Psoas muscle (tissue), 8 donors: ENCODE measurements around the gene IRF8. TPM values are rescaled to one million over a fixed set of nuclear protein-coding genes. Genes with fewer than 3 reads are reported as not detected.

ENCODE experiments used
- ATAC-seq, 4 donors: fragments of 200-7000 bp; cut with Tn5 transposase; one replicate each; pipeline ENCODE4 v1.9.1; 2020; ENCODE audit warnings: moderate library complexity in 3 of 4, mild to moderate bottlenecking in 2 of 4
- DNase-seq, 2 donors: peaks; one replicate each; pipeline ENCODE4 v3.0.0-alpha.2; 2020
- H3K27ac ChIP-seq: fragments of 200-600 bp; one replicate; pipeline ENCODE4 v1.8.0; 2022
- H3K27me3 ChIP-seq, 3 donors: fragments of 200-600 bp in 1 of 3; one replicate each; pipeline versions ENCODE4 v1.6.1 to v1.8.0; 2013 to 2022; ENCODE audit warnings: low read length in 2 of 3, mild to moderate bottlenecking in 2 of 3, moderate library complexity in 1 of 3; ENCODE audit not compliant: insufficient read depth in 3 of 3
- H3K36me3 ChIP-seq, 2 donors: fragments of 200-600 bp in 1 of 2; one replicate each; pipeline versions ENCODE4 v1.6.1 to v1.8.0; 2013 to 2022; ENCODE audit warnings: low read depth in 1 of 2, mild to moderate bottlenecking in 1 of 2, moderate library complexity in 1 of 2; ENCODE audit not compliant: insufficient read depth in 1 of 2
- H3K4me1 ChIP-seq: fragments of 200-600 bp; one replicate; pipeline ENCODE4 v1.8.0; 2022
- H3K4me3 ChIP-seq: fragments of 200-600 bp; one replicate; pipeline ENCODE4 v1.8.0; 2022; ENCODE audit warnings: mild to moderate bottlenecking
- H3K9me3 ChIP-seq: fragments of 200-600 bp; one replicate; pipeline ENCODE4 v1.8.0; 2022
- WGBS, 3 donors: extraction: QIAGEN DNeasy Blood & Tissue Kit; methylation state at CpG; one replicate each; pipeline versions ENCODE4 v1.1.6 to v1.1.7; 2013; 5-methylcytosine and 5-hydroxymethylcytosine counted together
- intact Hi-C, 2 donors: fragments of 100-400 bp; cut with DNase I; formaldehyde crosslinking; loops; one replicate each; pipeline versions ENCODE4 v1.11.0 to v1.14.2; 2022
- polyA plus RNA-seq, 3 donors: library from polyadenylated mRNA; stranded (reverse); fragments of 200-250 nt; gene quantifications; one replicate each; pipeline ENCODE4 v1.2.3, GENCODE V29; 2013
- total RNA-seq, 4 donors: library from RNA; stranded (reverse); fragmentation: NEBNext Ultra II Directional in 2 of 4; extraction: Animal tissue kit (Norgen Biotek cat#: 25700) in 2 of 4; gene quantifications; one replicate each; pipeline versions ENCODE4 v1.2.1 to v1.2.4, GENCODE V29; 2021 to 2023
- TF ChIP-seq, protein P1 (sequence below): fragments of 200-600 bp; IDR thresholded peaks from one replicate; pipeline ENCODE4 v1.8.0; 2022; ENCODE audit warnings: antibody characterized with exemption
- donor health status: healthy with polysubstance abuse.
- donor health status: DM: no; HTN: no; CAD: no; lungs with moderate emphysema.
- donor health status: Bipolar disorder and iron deficiency.
- donor health status: healthy.
- donor health status: DM: yes; HTN: yes; CAD: no.
- donor health status: DM: no; HTN: no; CAD: no.
- donor health status: DM: no; HTN: no; CAD: no.
- donor health status: DM: yes; HTN: yes; CAD: no.

The IRF8 gene
- total and polyA plus RNA-seq, 7 donors, result 0.23 to 2.8 (median 1.1) TPM

DNA sequence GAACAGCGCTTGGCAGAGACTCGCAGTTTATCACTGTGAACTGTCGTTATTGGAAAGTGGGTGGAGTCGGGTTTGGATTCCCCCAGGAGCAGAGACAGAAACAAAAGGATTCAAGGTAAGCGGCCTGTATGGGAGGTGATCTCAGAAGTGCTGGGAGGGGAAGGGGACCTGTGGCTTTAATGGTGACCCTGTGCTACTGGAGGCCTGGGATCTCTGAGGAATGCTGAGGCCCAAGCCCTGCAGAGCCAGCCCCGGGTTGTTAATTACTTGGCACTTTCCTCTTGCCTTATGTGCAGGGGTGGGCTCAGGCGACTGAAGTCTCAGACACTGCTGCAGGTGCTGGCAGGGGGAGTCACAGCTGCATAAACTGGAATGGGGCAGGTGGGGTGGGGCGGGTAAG, 27.4 kb downstream of the IRF8 start:
- DNase-seq, result no peak
- TF ChIP-seq, protein P1, sequence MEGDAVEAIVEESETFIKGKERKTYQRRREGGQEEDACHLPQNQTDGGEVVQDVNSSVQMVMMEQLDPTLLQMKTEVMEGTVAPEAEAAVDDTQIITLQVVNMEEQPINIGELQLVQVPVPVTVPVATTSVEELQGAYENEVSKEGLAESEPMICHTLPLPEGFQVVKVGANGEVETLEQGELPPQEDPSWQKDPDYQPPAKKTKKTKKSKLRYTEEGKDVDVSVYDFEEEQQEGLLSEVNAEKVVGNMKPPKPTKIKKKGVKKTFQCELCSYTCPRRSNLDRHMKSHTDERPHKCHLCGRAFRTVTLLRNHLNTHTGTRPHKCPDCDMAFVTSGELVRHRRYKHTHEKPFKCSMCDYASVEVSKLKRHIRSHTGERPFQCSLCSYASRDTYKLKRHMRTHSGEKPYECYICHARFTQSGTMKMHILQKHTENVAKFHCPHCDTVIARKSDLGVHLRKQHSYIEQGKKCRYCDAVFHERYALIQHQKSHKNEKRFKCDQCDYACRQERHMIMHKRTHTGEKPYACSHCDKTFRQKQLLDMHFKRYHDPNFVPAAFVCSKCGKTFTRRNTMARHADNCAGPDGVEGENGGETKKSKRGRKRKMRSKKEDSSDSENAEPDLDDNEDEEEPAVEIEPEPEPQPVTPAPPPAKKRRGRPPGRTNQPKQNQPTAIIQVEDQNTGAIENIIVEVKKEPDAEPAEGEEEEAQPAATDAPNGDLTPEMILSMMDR, result no peak
- no peak overlapping the region for H3K27ac ChIP-seq
- no peaks in the 10 kb centered on the region for H3K36me3 ChIP-seq
- intact Hi-C loops, result no loop called here
- 51 to 61% (median 52%) methylated on average over 8 of the region's 8 CpGs for WGBS, 3 donors
- no peaks in the 10 kb centered on the region for H3K9me3 ChIP-seq
- H3K4me3 ChIP-seq, result no peak overlapping the region
- no peak for ATAC-seq
- H3K4me1 ChIP-seq, result no peaks in the 10 kb centered on the region
- peaks cover 0 to 57% (median 10%) of the 10 kb centered on the region in 3 donors for H3K27me3 ChIP-seq

- DNase-seq, result no peak
- no peaks in the 10 kb centered on the region for H3K9me3 ChIP-seq
- H3K36me3 ChIP-seq, result no peaks in the 10 kb centered on the region
- no peak overlapping the region for H3K27ac ChIP-seq
- WGBS, 3 donors, result 52 to 57% (median 52%) methylated on average over 16 of the region's 16 CpGs
- ATAC-seq, result no peak
- peaks cover 0 to 61% (median 18%) of the 10 kb centered on the region in 3 donors for H3K27me3 ChIP-seq
- TF ChIP-seq, protein P1, result no peak
- no peak overlapping the region for H3K4me3 ChIP-seq
- no peaks in the 10 kb centered on the region for H3K4me1 ChIP-seq
- intact Hi-C loops, result no loop called here
These were observed 28.4 kb downstream of the IRF8 start for GRCh38 chr16:85927371-85927770.

DNA sequence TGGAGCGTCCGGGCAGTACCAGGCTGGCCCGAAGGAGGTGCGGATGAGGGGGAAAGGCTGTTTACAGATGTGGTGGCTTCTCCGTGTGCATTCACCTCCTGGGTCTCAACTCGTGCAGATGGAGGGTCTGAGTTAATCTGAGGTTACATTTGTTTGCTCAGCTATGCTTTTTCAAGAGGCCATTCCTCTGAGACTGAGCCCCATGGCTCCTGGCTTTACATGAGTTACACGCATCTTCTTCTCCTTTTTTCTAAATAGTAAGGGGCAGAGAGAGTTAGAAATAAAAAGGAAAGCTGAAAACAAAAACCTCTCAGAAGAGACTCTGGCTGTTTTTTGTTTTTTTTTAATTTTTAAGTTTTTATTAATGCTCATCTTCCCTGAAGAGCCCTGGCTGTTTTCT, 29.0 kb downstream of the IRF8 start:
- no peaks in the 10 kb centered on the region for H3K4me1 ChIP-seq
- H3K36me3 ChIP-seq, result no peaks in the 10 kb centered on the region
- no peak overlapping the region for H3K27ac ChIP-seq
- ATAC-seq, result no peak
- intact Hi-C loops, result no loop called here
- no peak for DNase-seq
- WGBS, 3 donors, result 28 to 39% (median 38%) methylated on average over 7 of the region's 7 CpGs
- TF ChIP-seq, protein P1, result no peak
- peaks cover 0 to 61% (median 18%) of the 10 kb centered on the region in 3 donors for H3K27me3 ChIP-seq
- H3K9me3 ChIP-seq, result no peaks in the 10 kb centered on the region
- no peak overlapping the region for H3K4me3 ChIP-seq

DNA sequence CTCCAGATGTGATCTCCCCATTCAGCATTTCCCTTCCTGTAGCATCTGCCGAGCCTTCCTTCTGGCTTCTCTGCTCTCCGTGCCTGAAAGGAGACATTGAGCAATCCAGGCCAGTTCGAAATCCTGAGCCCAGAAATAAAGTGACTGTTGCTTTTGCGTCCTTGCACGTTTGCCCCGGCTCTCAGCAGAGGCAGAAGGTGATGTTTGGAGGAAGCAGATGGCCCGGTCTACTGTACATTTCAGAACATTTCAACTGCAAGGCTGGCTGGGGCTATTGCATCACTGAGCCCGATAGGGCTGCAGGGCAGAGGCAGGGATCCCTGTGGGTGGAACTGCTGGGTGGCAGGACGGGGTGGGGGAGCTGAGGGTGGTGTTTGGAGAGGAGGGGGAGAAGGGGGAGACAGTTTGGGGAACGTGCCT, 29.4 kb downstream of the IRF8 start:
- TF ChIP-seq, protein P1, result no peak
- Histone ChIP-seq H3K27me3 (peaks cover 0 to 59% (median 19%) of the 10 kb centered on the region in 3 donors), H3K36me3 (no peaks in the 10 kb centered on the region), H3K9me3 (no peaks in the 10 kb centered on the region), H3K4me3 (no peak overlapping the region), H3K4me1 (no peaks in the 10 kb centered on the region), H3K27ac (no peak overlapping the region)
- 33 to 43% (median 43%) methylated on average over 10 of the region's 10 CpGs for WGBS, 3 donors
- intact Hi-C loops, result no loop called here
- ATAC-seq (peak in 2 of 4 donors; percentile 16 to 50), DNase-seq (peak; percentile 40 to 64)

DNA sequence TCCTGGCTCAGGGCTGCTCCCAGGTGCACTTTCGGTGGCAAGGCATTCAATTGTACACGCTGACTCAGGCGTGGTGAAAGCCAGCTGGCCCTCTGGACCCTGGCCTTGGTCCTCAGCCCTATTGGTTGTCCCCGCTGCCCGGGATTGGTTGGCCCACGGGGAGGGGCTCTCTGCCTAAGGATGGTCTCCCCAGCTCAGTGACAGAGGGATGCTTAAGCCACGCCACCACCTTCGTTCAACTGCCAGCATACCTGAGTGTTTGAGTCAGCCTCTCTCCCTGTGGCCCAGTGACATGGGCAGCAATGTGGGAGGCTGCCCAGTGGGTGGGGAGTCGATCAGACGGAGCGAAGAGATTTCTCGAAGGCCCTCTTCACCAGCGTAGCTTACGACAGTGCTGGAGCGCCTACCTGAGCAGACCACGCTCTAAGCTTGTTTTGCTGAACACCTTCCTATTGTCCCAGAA, 30.3 kb downstream of the IRF8 start:
- no peak overlapping the region for H3K27ac ChIP-seq
- TF ChIP-seq, protein P1, result no peak
- peaks cover 0 to 56% (median 17%) of the 10 kb centered on the region in 3 donors for H3K27me3 ChIP-seq
- H3K9me3 ChIP-seq, result no peaks in the 10 kb centered on the region
- no peak for ATAC-seq
- WGBS, 3 donors, result 61 to 73% (median 63%) methylated on average over 16 of the region's 16 CpGs
- intact Hi-C loops, result no loop called here
- no peaks in the 10 kb centered on the region for H3K4me1 ChIP-seq
- H3K4me3 ChIP-seq, result no peak overlapping the region
- no peak for DNase-seq
- H3K36me3 ChIP-seq, result no peaks in the 10 kb centered on the region
